Endothelial cell of umbilical vein (primary cell): ENCODE results near the gene TMPRSS13. TPM values are rescaled to one million over a fixed set of nuclear protein-coding genes. Genes with fewer than 3 reads are reported as not detected.

Experiments used
- BruUV-seq: library from RNA; stranded (reverse); fragments of 400-500 nt; replicated peaks from 2 replicates; lab custom pipeline; 2021; lab: Mats Ljungman, UMichigan
- CTCF ChIA-PET: fragments of 300-600, 350-600 bp; sonication (Branson Sonifier 250); formaldehyde crosslinking; loops from one replicate; lab custom pipeline; 2021; ENCODE audit warnings: antibody characterized with exemption, inconsistent platforms; lab: Charles Lee
- POLR2A ChIA-PET: fragments of 300-600, 350-600 bp; sonication (Branson Sonifier 250); formaldehyde crosslinking; loops from one replicate; lab custom pipeline; 2021; ENCODE audit warnings: antibody characterized with exemption, inconsistent platforms; lab: Charles Lee
- DNase-seq: peaks from one replicate; pipeline ENCODE4 v3.0.0-alpha.2; 2011; ENCODE audit warnings: low read depth, low spot score
- FAIRE-seq: peaks from 2 replicates; lab custom pipeline; 2011; peaks lifted over from hg19 to GRCh38; lab: Jason Lieb, UNC
- H2AFZ ChIP-seq: 2 replicates; pipeline ENCODE4 v1.6.0; 2012; ENCODE audit warnings: low read depth, low read length, control low read depth, inconsistent platforms
- H3K27ac ChIP-seq: 2 replicates; pipeline ENCODE4 v1.5.1; 2011; ENCODE audit warnings: low read depth, mild to moderate bottlenecking, control low read depth, low read length, moderate library complexity; ENCODE audit not compliant: insufficient read depth
- H3K27me3 ChIP-seq, 2 experiments: 2 replicates each; pipeline versions ENCODE4 v1.6.0 to v1.6.1; 2011; ENCODE audit warnings: low read length in 2 of 2, mixed read lengths in 1 of 2; ENCODE audit not compliant: control insufficient read depth in 2 of 2, insufficient read depth in 2 of 2
- H3K36me3 ChIP-seq, 2 experiments: 2 replicates in 1 of 2; 3 replicates in 1 of 2; pipeline ENCODE4 v1.5.1; 2011; ENCODE audit warnings: low read length in 2 of 2, mild to moderate bottlenecking in 1 of 2, moderate library complexity in 1 of 2; ENCODE audit not compliant: control insufficient read depth in 2 of 2, insufficient read depth in 2 of 2; ENCODE audit errors: extremely low read depth in 1 of 2
- H3K4me1 ChIP-seq: 3 replicates; pipeline ENCODE4 v1.5.1; 2011; ENCODE audit warnings: mild to moderate bottlenecking, low read length; ENCODE audit not compliant: control insufficient read depth, insufficient read depth; ENCODE audit errors: extremely low read depth
- H3K4me2 ChIP-seq: 2 replicates; pipeline ENCODE4 v1.6.1; 2011; ENCODE audit warnings: low read length, control low read depth, mixed read lengths; ENCODE audit not compliant: insufficient read depth
- H3K4me3 ChIP-seq, 3 experiments: fragments of 200-600 bp in 1 of 3; sonication (generic), shearing (Covaris generic) in 1 of 3; replicated peaks in 1 of 3; 2 replicates each; pipeline ENCODE4 v1.5.1; 2011 to 2016; ENCODE audit warnings: control low read depth in 3 of 3, low read length in 3 of 3, mild to moderate bottlenecking in 2 of 3, inconsistent platforms in 1 of 3, low read depth in 1 of 3, moderate library complexity in 1 of 3; ENCODE audit not compliant: insufficient read depth in 1 of 3
- H3K79me2 ChIP-seq: 2 replicates; pipeline ENCODE4 v1.6.0; 2012; ENCODE audit warnings: low read length, inconsistent platforms; ENCODE audit not compliant: control insufficient read depth, insufficient read depth
- H3K9ac ChIP-seq: replicated peaks from 2 replicates; pipeline ENCODE3; 2011; ENCODE audit warnings: low read length, control low read depth; ENCODE audit not compliant: insufficient read depth; ENCODE audit errors: extremely low read depth
- H3K9me1 ChIP-seq: replicated peaks from 3 replicates; pipeline ENCODE4 v1.6.0; 2011; ENCODE audit warnings: mild to moderate bottlenecking, low read length; ENCODE audit not compliant: control insufficient read depth, insufficient read depth; ENCODE audit errors: extremely low read depth
- H3K9me3 ChIP-seq: replicated peaks from 2 replicates; pipeline ENCODE4 v1.5.1; 2012; ENCODE audit warnings: low read length, inconsistent platforms; ENCODE audit not compliant: control insufficient read depth, insufficient read depth
- H4K20me1 ChIP-seq: replicated peaks from 2 replicates; pipeline ENCODE3; 2011; ENCODE audit warnings: mild to moderate bottlenecking, low read length; ENCODE audit not compliant: control insufficient read depth, insufficient read depth; ENCODE audit errors: extremely low read depth
- EZH2 ChIP-seq: IDR thresholded peaks from 2 replicates; pipeline ENCODE4 v1.6.1; 2012; ENCODE audit warnings: borderline replicate concordance, low read depth, mild to moderate bottlenecking, moderate library complexity, low read length, inconsistent platforms; ENCODE audit not compliant: severe bottlenecking
- FOS ChIP-seq: IDR thresholded peaks from 2 replicates; pipeline ENCODE4 v1.6.1; 2011; ENCODE audit warnings: mild to moderate bottlenecking, low read length, moderate library complexity, borderline replicate concordance; ENCODE audit not compliant: insufficient read depth
- GATA2 ChIP-seq: IDR thresholded peaks from 2 replicates; pipeline ENCODE4 v1.7.0; 2011; ENCODE audit warnings: low read depth, mild to moderate bottlenecking, moderate library complexity, mixed read lengths, low read length; ENCODE audit not compliant: insufficient read length, insufficient read depth
- MYC ChIP-seq: IDR thresholded peaks from one replicate; pipeline ENCODE4 v1.6.1; 2011; ENCODE audit warnings: mild to moderate bottlenecking, low read depth, low read length
- POLR2A ChIP-seq: IDR thresholded peaks from 2 replicates; pipeline ENCODE4 v1.6.1; 2012; ENCODE audit warnings: low read depth, mild to moderate bottlenecking, control low read depth, low read length
- POLR2AphosphoS5 ChIP-seq: IDR thresholded peaks from 2 replicates; pipeline ENCODE4 v1.6.1; 2012; ENCODE audit warnings: low read depth, mild to moderate bottlenecking, control low read depth, low read length, moderate library complexity; ENCODE audit not compliant: insufficient read depth
- dilution Hi-C: fragments of 300-500 bp; cut with MboI; formaldehyde crosslinking; loops from one replicate; pipeline ENCODE4 v1.15.0; 2019; ENCODE audit warnings: low sequenced_read_pairs; ENCODE audit not compliant: extremely low pct_ligation_motif_present
- intact Hi-C: fragments of 100-400 bp; cut with micrococcal nuclease; formaldehyde crosslinking; loops from one replicate; pipeline ENCODE4 v1.10.0; 2022
- polyA plus RNA-seq, 4 experiments: library from polyadenylated mRNA; depleted of rRNA in 3 of 4; stranded (reverse) in 3 of 4; unstranded in 1 of 4; fragments of >200 nt; gene quantifications; 2 replicates each; pipeline versions ENCODE4 v1.2.1 to v1.2.3, GENCODE V29; 2011 to 2012; ENCODE audit warnings: missing spikeins in 1 of 4
- total RNA-seq: library from RNA; stranded (reverse); gene quantifications from 2 replicates; pipeline ENCODE4 v1.2.3, GENCODE V29; 2021
- TF ChIP-seq, protein P1 (sequence below), 2 donors: IDR thresholded peaks; 1 replicate in 1 of 2; 2 replicates in 1 of 2; pipeline ENCODE4 v1.5.1; 2011; ENCODE audit warnings: low read length in 2 of 2, mild to moderate bottlenecking in 2 of 2, moderate library complexity in 2 of 2, control low read depth in 1 of 2, inconsistent platforms in 1 of 2, low read depth in 1 of 2; ENCODE audit not compliant: insufficient read depth in 1 of 2; ENCODE audit errors: extremely low read depth in 1 of 2

TMPRSS13 gene
- total and polyA plus RNA-seq, 2 donors (not counting 3 experiments of a cell fraction or from before 2014, with no cell fraction given): 0.22 to 0.46 TPM

DNA sequence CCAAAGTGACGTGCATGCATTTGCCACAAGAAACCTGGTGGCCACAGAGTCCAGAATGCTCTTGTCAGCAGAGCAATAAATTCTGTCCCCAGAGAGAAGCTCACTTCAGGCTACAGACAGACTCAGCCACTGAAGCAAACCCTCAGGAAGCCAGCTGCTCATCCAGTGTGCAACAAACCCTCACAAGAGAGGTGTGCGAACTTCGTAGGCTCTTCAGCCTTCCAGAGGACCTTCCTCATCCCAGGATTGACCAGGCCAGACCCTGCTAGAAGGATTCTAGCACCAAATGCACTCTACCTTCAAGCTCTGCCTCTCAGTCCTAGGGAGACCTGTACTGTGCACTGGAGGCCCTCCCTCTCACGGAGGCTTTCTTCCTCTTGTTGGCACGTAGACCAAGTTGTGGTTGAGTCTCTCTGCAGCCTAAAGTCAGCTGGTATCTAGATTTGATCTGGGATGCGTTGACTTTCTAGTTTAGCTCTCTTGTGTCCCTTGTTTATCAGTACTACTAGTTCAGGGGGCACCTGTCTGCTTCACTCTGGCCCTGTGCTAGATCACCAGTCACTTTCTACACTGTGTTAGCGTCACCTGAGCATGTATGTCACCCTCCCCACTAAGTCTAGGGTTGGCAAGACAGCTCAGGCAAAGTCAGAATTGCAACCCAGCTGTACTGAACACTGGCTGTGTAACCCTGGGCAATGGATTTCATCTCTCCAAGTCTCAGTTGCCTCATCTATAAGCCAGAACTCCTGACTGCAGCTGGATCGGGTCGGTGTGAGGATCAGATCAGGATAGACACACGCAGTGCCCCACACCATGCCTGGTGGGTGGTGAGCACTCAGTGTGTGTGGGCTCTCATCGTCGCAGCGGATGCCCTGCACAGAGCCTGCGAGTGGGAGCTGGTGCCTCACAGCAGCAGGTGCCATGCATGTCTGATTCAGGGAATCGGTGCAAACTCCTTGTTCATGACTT lies 22.1 kb upstream of the TMPRSS13 start:
- intact Hi-C loops (loop anchor here (1.0 kb wide), 1 partner anchor 102 kb away; no protein-coding TSS in a partner anchor), dilution Hi-C loops (no loop called here)
- Histone ChIP-seq H3K36me3 (no peaks in the 10 kb centered on the region), H3K79me2 (no peaks in the 10 kb centered on the region), H3K9me3 (no peaks in the 10 kb centered on the region), H3K4me3 (no peak overlapping the region), H3K9me1 (no peaks in the 10 kb centered on the region), H3K27ac (no peak overlapping the region), H3K9ac (no peak overlapping the region), H3K4me1 (peaks cover 5% of the 10 kb centered on the region), H2AFZ (no peak overlapping the region), H3K27me3 (peaks cover 12 to 14% of the 10 kb centered on the region in 2 experiments), H3K4me2 (no peak overlapping the region), H4K20me1 (no peaks in the 10 kb centered on the region)
- CTCF ChIA-PET: interaction anchor here (0.8 to 7.9 kb wide), 8 partner anchors 101 to 525 kb away, joined by 3 to 203 read pairs (median 6); no protein-coding TSS in a partner anchor
- no peak for DNase-seq
- no peak for FAIRE-seq
- TF ChIP-seq MYC (no peak), GATA2 (no peak), FOS (no peak), POLR2AphosphoS5 (no peak), EZH2 (no peak), POLR2A (no peak)
- TF ChIP-seq, protein P1, sequence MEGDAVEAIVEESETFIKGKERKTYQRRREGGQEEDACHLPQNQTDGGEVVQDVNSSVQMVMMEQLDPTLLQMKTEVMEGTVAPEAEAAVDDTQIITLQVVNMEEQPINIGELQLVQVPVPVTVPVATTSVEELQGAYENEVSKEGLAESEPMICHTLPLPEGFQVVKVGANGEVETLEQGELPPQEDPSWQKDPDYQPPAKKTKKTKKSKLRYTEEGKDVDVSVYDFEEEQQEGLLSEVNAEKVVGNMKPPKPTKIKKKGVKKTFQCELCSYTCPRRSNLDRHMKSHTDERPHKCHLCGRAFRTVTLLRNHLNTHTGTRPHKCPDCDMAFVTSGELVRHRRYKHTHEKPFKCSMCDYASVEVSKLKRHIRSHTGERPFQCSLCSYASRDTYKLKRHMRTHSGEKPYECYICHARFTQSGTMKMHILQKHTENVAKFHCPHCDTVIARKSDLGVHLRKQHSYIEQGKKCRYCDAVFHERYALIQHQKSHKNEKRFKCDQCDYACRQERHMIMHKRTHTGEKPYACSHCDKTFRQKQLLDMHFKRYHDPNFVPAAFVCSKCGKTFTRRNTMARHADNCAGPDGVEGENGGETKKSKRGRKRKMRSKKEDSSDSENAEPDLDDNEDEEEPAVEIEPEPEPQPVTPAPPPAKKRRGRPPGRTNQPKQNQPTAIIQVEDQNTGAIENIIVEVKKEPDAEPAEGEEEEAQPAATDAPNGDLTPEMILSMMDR (IDR thresholded peaks at IDR 0.05; ENCODE audit: extremely low read depth in 1 of 2, insufficient read depth in 1 of 2, low read depth in 1 of 2, low read length in 2 of 2): no peak
- POLR2A ChIA-PET: no interaction called here
- no TSS peak for BruUV-seq
